GM20431 (cell line): ENCODE data around the gene RYR3.

ENCODE experiments used
- in situ Hi-C: fragments of 300-500 bp; cut with MseI, MboI; formaldehyde crosslinking; loops from one replicate; pipeline ENCODE4 v1.15.0; 2020; ENCODE audit warnings: low sequenced_read_pairs; ENCODE audit not compliant: unreplicated experiment

Gene RYR3

DNA sequence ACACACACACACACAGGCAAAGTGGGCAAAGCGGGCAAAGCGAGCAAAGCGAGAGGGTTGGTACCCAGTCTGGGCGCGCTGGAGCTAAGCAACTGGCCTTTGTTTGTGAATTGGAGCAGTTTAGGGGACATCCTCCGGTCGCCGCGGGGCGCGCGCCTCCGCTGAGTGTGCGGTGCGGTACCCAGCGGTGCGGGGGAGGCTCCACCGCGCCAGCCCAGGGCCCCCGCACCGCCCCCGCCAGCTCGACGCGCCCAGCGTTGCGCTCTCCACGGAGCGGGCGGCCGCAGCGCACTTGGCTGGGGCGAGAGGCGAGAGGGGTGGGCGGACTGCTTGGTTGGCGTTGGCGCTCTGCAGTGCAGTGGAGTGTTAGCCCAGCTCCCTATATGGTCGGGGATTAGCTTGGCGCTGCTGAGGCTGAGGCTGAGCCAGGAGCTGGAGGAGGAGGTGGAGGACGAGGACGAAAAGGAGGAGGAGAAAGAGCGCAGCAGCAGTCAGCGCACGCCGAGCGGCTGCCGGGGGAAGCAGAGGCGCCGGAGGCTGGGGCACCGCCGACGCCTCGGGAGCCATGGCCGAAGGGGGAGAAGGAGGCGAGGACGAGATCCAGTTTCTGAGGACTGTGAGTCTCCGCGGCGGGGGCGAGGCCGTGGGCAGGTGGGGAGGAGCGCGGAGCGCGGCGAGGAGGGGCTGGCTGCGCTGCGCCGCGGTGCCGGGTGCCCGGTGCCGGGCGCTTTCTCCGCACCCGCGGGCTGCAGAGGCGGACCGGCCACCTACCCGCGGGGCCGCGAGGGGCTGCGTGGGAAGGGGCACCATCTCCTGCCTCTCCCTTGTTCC lies at the start of gene RYR3:
Gene RYR3 (plus strand): TSS at position 487 of the 831 bp plus-strand sequence. CDS start 79 bp downstream, at position 566.
- in situ Hi-C loops = no loop called here

DNA sequence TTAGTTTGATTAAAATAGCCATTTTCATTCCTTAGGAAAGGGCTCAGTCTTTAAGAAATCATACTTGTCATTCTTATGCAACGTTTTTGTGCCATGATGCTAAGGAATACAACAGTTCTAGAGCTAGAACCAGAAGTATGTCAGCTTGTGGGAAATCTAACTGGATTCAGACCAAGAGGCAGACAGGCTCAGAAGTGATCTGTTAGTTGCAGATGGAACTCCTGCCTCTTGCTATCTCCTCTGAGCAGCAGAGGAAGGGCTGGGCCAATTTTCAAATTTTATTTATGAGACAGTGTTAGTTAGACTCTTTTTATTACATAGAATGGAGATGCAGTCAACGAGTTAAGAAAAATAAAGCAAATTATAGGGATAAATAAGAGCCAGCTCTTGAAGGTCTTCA lies 48.5 kb upstream of the RYR3 start:
- in situ Hi-C loops = no loop called here

DNA sequence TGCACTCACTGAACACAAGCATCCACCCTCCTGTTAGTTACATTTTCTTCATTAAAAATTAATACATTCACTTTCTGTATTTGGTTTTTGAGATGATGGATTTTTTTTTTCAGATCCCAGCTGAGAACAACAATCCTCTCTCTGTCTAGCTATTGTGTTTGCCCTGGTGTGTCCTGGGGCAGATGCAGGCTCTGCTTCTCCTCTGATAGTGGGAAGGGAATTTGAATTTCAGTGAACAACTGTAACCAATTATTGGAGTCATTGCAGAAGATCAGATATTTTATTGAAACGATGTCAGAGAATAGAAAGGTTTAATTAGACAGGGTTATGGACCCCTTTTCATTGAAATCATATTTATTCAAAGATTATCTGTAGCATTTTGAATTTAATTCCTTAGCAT lies 33.1 kb upstream of the RYR3 start:
- in situ Hi-C loops = no loop called here

DNA sequence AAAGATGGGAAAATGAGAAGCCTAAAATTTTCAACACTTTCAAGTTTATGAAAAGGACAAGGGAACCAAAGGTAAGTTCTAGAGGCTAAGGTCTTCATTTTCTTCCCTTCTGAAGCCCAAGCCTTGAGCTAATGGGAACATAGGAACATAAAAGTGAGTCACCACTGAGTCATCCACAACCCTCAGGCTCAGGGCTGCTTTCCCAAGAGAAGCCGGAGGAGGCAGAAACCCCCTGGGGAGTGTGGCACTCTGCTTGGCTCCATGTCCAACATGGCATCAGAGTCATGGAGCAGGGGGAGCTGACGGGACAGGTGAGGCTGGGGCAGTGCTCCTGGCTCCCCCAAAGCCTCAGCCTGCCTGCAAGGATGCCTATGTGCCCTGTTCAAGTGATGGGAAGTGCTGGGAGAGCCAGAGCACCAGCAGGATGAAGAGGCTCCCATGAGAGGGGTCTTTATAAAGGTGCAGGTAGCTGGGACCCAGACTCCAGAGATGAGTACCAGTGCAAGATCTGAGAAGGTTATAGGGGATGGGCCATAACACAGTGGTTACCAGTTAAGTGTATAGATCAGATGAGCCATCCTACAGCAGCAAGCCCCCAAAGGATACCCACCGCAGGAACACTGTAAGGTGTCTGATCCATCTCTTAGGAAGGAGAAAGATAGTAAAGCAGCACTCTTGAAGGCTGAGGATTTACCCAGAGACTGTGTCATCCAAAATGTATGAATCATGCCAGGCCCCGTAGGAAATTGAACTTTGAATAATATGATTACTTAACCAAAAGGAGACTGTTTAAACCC lies 31.8 kb upstream of the RYR3 start:
- in situ Hi-C loops = no loop called here

DNA sequence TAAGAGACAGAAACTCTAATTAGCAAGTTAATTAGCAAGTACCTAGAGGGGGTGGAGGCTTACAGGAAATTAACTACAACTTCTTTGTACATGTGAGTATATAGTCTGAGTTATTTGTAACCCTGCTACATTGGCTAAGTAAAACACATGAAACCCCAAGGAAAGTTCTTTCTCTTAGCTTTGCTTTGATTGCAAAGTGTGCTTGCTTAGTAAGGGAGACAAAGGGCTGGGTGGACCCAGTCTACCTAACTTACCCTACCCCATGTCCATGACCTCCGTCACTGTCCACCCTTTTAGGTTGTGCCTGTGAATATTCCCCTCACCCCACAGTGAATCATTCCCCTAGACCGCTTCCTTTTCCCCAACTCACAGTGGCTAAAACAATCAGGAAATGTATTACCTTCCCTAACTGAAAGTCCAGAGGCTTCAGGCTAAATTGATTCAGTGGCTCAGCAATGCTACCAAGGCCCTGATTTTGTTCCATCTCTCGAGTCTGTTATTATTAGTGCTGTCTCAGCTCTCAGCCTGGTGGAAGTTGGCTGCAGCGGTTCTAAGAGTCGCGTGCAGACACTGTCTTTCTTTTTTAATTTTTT lies 31.1 kb upstream of the RYR3 start:
- in situ Hi-C loops = no loop called here

DNA sequence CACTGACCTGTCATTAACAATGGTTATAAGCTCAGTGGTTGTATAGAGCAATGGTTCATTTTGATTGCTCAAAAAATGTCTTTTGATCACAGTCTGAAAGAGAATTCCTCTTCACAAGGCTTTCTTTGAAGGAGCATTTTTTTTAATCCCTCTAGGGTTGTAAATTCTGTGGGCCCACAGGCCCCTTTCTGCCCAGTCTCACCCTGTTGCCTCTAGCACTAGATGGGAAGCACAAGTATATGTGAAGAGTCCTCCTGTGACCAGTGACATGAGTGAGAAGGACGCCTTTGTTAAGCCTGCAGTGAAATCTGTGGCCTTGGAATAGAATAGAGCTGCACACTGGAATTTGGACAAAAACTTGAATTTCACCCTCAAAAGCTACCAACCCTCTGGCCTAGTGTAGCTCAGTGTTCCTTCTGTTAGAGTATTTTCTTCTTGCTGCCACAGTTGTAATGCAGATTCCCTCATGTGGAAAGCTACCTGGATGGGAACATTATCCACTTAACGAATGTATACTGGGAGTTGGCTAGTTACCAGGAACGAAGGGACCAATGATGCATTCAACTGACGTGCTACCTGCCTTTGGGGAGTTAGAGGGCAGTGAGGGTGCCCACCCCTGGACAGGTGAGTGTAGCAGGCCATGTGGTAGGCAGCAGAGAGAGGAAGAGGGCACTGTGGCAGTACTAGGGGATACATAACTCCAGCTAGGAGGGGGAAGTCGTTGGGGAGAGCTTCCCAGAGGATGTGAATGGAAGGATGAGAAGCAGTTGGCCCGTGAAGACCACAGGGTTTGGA lies 28.3 kb upstream of the RYR3 start:
- in situ Hi-C loops = no loop called here

DNA sequence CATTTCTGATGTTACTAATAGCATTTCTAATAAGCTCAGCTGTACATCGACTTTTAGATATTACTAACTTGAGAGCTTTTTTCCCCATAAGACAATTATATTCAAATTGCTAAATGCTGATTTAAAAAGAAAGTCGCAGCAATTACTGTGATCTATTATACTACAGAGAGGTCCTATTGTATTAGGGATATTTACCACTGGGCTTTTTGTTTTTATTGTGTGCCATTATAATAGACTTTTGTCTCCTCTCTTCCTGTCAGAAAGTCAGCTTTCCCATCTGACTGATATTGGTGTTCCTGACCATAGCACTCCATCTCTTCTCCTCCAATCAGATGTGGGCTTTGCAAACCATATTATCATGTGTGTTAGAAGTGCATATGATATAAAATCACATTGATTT lies 27.2 kb upstream of the RYR3 start:
- in situ Hi-C loops = no loop called here

DNA sequence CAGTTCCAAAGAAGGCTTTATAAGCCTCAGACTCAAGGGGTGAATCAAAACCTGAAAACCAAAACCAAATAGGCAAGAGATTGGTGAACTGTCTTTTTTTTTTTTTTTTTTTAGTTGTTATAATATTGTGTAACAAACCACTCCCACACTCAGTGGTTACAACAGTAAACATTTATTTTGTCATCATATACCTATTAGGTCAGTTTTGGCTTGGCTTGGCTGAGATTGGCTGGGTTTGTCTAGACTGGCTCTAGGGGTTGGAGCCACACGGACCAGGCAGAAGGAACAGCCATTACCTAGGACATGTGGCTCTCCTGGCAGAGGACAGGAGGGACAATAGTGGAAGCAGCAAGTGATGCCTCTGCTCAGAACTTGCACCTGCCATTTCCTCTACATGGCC lies 26.4 kb upstream of the RYR3 start:
- in situ Hi-C loops = no loop called here

DNA sequence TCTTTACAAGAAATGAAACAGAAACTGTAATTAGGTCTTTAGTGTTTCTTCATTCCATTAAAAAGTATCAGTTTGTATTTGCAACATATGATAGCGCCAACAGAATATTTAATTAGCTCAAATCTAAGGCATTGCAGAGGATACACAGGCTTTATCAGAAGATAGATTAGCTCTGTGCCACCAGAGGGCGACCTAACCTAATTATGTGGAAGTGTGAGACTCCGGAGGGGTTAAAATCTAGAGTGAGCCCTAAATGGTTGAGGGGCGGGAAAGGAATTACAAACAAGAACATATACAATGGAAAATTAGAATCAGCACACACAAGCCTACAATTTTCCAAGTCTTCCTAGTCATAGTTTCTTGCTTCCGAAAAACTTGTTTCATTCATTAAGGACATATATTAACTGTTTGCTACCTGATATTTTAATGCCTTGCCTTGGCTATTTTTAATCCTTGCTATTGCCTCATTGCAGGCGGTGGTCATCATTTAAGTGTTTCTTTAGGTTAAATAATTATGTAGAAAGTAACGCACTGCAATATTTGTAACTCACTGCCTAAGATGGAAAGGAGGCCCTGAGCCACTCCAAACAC lies 18.0 kb upstream of the RYR3 start:
- in situ Hi-C loops = loop anchor here (10.0 kb wide), 1 partner anchor 412 kb away; no protein-coding TSS in a partner anchor

DNA sequence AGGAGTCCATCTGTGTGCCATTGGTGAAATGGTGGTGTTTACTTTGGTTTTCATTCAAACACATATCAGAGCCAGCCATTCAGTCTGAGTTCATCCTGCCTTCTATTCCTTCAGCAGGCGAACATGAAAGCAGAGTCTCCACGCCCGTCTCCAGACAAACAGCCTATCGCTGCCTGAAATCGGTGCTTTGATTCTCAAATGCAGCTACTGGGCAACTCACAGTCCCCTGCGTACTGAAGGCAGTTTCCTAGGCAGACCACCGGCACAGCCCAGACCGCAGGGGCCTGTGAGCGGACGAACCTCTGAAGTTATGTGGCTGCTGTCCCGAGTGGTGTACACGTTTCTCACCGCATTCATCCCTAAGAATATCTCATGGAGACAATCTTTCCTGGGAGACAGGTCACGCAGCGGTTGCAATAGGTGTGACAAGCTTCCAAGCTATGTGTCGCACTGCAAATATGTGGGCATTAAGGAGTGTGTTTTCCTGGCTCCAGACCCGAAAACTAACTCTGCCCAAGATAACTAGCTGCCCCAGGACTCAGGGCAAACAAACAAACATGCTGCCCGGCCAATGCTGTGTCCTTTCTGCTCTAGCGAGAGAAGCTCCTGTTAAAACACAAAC lies 16.9 kb upstream of the RYR3 start:
- in situ Hi-C loops = loop anchor here (10.0 kb wide), 1 partner anchor 411 kb away; no protein-coding TSS in a partner anchor

DNA sequence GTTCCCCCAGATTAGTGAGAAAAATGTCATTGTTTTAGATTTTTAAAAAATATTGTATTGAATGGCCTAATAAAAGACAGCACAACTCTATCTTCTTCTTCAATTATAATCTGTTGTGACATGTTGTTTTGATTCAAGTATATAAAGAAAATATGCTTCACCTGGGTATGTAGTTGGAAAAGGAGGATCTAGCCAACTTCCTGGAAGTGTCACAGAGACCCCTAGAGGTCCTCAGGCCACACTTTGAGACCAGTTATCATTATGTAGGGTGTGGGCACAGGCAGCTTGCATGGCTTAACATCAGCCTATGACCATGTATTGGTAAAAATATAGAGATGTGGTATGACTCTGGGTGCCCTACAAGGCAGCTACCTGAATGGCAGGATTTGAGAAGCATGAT lies 14.7 kb upstream of the RYR3 start:
- in situ Hi-C loops = loop anchor here (10.0 kb wide), 1 partner anchor 409 kb away; no protein-coding TSS in a partner anchor

DNA sequence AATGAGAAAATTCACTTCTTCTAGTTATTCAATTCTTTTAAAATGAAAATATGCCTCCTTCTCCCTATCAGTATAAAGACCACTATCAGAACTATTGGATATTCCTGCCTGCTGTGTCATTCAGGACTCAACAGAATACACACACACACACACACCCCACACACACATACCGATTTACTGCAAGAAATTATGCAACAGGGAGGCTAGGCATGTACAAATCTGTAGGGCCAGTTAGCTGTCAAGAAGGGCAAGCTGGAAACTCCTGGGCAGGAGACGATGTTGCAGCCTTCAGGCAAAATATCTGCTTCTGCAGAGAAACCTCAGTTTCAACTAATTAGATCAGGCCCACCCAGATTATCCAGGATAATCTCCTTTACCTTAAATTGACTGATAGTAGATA lies 13.9 kb upstream of the RYR3 start:
- in situ Hi-C loops = loop anchor here (10.0 kb wide), 1 partner anchor 408 kb away; no protein-coding TSS in a partner anchor

DNA sequence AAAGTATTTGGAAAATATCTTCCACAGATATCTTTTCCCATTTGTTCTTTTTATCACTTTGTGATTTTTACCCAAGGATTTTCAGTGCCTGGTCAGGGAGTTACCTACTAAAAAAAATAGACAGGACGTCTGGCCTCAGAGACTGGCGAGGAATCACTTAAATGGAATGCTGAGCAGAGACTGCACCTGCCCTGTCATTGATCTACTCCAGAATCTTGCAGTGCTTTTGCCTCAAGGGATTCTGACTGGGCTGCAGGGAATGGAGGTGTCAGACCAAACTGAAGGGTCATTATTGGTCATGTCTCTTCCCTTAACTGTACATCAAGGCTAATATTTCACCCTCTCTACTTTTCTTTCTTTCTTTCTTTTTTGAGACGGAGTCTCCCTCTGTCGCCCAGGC lies 12.1 kb upstream of the RYR3 start:
- in situ Hi-C loops = loop anchor here (10.0 kb wide), 1 partner anchor 406 kb away; no protein-coding TSS in a partner anchor

DNA sequence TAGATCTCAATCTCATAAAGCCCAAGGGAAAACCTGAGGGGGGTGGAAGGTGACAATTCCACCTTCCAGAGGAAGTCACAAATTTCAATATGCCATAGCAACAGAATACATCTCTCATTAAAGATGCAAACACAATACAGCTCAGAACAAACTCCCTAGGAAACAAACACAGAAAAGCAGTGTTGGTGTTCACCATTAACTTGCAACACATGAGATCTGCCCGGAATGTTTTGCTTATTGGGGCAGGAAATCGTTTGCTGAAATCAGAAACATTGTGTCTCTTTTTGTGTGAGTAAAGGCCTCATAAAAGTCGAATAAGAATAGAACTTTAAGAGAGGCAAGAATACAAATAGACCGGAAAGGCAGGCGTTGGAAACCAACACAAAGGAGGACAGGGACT lies 5.8 kb upstream of the RYR3 start:
- in situ Hi-C loops = no loop called here

DNA sequence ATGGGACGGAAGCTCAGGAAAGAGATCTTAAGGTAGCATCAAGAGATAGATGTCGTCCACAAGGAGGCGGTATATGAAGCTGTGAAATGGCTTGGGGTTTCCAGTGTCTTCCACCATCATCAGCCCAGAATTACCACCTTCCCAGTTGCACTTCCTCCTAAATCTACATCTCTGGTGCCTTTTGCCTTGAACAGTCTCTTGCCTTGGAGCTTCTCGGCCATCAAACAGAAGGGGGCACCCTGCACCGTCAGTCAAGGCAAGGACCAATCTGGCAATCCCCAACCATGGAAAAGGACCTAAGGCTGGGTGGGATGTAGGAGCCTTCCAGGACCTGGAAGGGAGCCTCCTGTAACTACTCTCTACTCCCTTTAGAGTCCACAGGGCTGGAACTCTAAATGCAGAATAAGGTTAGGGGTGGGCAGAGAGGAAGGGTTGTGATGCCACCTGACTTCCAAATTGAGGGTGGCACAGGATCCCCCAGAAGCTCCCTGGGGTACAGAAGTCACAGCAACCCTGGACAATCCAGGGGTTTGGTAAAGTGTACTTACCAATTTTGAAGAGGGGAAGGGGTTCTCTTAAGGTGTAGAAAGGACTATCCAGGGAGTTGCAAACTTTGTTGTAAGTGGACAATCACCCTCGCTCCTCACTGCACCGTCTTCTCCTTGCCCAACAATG lies 1.0 kb upstream of the RYR3 start:
- in situ Hi-C loops = no loop called here

DNA sequence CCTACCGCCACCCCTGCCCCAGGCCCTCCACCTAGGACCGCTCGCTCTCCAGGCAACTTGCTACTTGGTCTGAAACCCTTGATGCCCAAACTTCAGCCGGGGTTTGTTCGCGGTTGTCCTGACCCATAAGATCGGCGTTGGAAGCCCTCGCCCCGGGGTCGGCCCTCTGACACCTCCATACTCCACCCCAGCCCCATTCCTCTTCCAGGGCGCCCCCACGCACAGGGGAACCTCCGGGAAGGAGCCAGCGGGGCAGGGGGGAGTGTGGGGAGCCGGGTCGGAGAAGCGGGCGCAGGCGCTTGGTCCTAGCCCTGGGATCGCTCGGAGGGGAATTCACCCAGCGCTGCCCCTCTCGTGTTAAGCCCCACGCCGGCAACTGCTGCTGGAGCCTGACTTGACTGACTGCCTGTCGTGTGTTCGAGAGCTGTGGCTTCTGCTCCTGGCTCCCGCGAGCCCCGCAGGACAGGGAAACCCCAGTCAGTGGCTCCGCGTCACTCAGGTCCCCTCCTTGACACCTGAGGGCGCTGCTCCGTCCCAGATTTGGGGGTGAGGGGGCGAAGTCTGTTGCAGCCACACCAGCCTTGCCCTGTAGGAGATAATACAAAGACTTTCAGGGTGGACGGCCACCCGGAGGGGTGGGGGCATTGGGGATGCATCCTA lies 675 bp downstream of the RYR3 start:
- in situ Hi-C loops = no loop called here

DNA sequence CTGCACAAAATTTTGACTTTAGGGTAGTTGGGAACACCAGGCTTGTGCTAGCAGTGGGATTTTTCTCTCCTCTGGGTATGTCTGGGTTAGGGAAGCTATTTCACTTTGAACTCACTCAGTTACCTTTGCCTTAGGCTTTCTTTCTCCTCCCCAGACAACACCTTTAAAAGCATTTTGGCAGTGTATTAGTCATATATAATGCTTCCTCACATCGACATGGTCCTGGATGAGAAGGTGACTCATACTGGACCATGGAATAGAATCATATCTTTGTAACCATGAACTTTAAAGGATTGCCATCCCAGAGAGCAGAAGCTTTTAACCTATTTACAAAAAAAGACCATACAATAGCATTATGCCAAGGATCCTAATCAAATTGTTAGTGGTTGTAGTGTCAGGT lies 2.7 kb downstream of the RYR3 start:
- in situ Hi-C loops = no loop called here

DNA sequence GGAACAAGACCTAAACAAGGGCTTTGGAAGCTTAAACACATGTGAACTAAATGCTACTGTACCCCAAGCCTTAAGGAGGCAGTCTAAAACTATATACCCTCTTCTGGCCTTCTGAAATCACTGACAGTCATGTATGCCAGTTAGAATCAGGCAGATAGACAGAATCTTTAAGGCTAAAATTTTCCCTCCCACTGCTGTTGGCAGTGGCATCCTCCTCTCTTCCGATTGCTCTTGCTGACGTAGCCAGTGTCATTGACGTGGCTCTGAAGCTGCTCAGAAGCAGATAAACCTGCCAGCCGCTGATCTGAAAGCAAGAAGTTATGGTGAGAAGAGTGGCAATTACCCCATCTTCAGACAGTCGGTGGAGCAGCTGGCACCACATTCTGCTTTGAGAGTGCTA lies 3.3 kb downstream of the RYR3 start:
- in situ Hi-C loops = no loop called here
